Neural crest cell (in vitro differentiated cells): ENCODE data around the gene ATG4D. TPM values are rescaled to one million over a fixed set of nuclear protein-coding genes. Genes with fewer than 3 reads are reported as not detected.

Experiments
- DNase-seq: peaks from one replicate; pipeline ENCODE4 v3.0.0; 2021; ENCODE audit warnings: low read depth, mixed read lengths, low spot score
- H3K27ac Mint-ChIP-seq: one replicate; pipeline ENCODE4 v1.8.0; 2021; ENCODE audit warnings: mild to moderate bottlenecking, mixed read lengths; ENCODE audit not compliant: unreplicated experiment
- H3K27me3 Mint-ChIP-seq: 2 replicates; pipeline ENCODE4 v1.8.0; 2021; ENCODE audit warnings: low read depth, mild to moderate bottlenecking, mixed read lengths
- H3K36me3 Mint-ChIP-seq: 2 replicates; pipeline ENCODE4 v1.8.0; 2021; ENCODE audit warnings: low read depth, mild to moderate bottlenecking, mixed read lengths
- H3K4me1 Mint-ChIP-seq: 2 replicates; pipeline ENCODE4 v1.8.0; 2021; ENCODE audit warnings: mixed read lengths
- H3K4me3 Mint-ChIP-seq: one replicate; pipeline ENCODE4 v1.8.0; 2021; ENCODE audit warnings: mild to moderate bottlenecking, mixed read lengths
- H3K9me3 Mint-ChIP-seq: 2 replicates; pipeline ENCODE4 v1.8.0; 2021; ENCODE audit warnings: mixed read lengths
- CTCF ChIP-seq: fragments of 200-600 bp; sonication (generic); conservative IDR thresholded peaks from 2 replicates; pipeline ENCODE4 v1.5.0; 2021; ENCODE audit warnings: antibody characterized with exemption, mild to moderate bottlenecking
- total RNA-seq: library from RNA; stranded (reverse); gene quantifications from 2 replicates; pipeline ENCODE4 v1.2.1, GENCODE V29; 2021

Gene ATG4D
- total RNA-seq, 1 donor from 2014 or later, result 56.7 TPM

- peaks cover 49% of the 10 kb centered on the region for H3K27me3 Mint-ChIP-seq
Measured at GRCh38 chr19:10517361-10517759, 26.3 kb upstream of the ATG4D start, which contains the start of gene S1PR5. S1PR5 (minus strand) TSS chr19:10517447; CDS start chr19:10515011, 2,436 bp downstream.

GRCh38 chr19:10517760-10518443 lies 25.8 kb upstream of the ATG4D start:
- no peak for DNase-seq
- peaks cover 49% of the 10 kb centered on the region for H3K27me3 Mint-ChIP-seq
- H3K4me3 Mint-ChIP-seq, result peak overlapping the region; percentile 75
- no peak overlapping the region for H3K27ac Mint-ChIP-seq
- H3K4me1 Mint-ChIP-seq, result peaks cover 26% of the 10 kb centered on the region
- no peaks in the 10 kb centered on the region for H3K9me3 Mint-ChIP-seq
- no peak for TF ChIP-seq CTCF
- no peaks in the 10 kb centered on the region for H3K36me3 Mint-ChIP-seq

More at GRCh38 chr19:10517361-10517759, 26.3 kb upstream of the ATG4D start, which contains the start of gene S1PR5:
- DNase-seq, result no peak
- Mint-ChIP-seq H3K27ac (no peak within 1 kb of the TSS), H3K4me1 (peaks cover 26% of the 10 kb centered on the region), H3K36me3 (no peaks in the 10 kb centered on the region), H3K4me3 (peak within 1 kb of the TSS; percentile 79), H3K9me3 (no peaks in the 10 kb centered on the region)
- TF ChIP-seq CTCF, result no peak

GRCh38 chr19:10518444-10519361 lies 25.0 kb upstream of the ATG4D start:
- Mint-ChIP-seq H3K27ac (no peak overlapping the region), H3K9me3 (no peaks in the 10 kb centered on the region), H3K4me3 (peak overlapping the region; percentile 75), H3K36me3 (no peaks in the 10 kb centered on the region), H3K27me3 (peaks cover 44% of the 10 kb centered on the region), H3K4me1 (peaks cover 26% of the 10 kb centered on the region)
- no peak for DNase-seq
- TF ChIP-seq CTCF, result no peak

GRCh38 chr19:10519421-10519820 lies 24.3 kb upstream of the ATG4D start:
- H3K36me3 Mint-ChIP-seq, result no peaks in the 10 kb centered on the region
- peaks cover 26% of the 10 kb centered on the region for H3K4me1 Mint-ChIP-seq
- peak overlapping the region; percentile 63 for H3K4me3 Mint-ChIP-seq
- no peak for DNase-seq
- no peak overlapping the region for H3K27ac Mint-ChIP-seq
- H3K27me3 Mint-ChIP-seq, result peaks cover 44% of the 10 kb centered on the region
- TF ChIP-seq CTCF, result no peak
- no peaks in the 10 kb centered on the region for H3K9me3 Mint-ChIP-seq

GRCh38 chr19:10520652-10521318 lies 22.9 kb upstream of the ATG4D start:
- Mint-ChIP-seq H3K36me3 (no peaks in the 10 kb centered on the region), H3K4me1 (peaks cover 24% of the 10 kb centered on the region), H3K9me3 (no peaks in the 10 kb centered on the region), H3K27ac (no peak overlapping the region), H3K4me3 (no peak overlapping the region), H3K27me3 (peaks cover 39% of the 10 kb centered on the region)
- no peak for DNase-seq
- no peak for TF ChIP-seq CTCF
